Esophagus mucosa (tissue), 1 donor: ENCODE data around the gene ZNF521. TPM values are rescaled to one million over a fixed set of nuclear protein-coding genes. Genes with fewer than 3 reads are reported as not detected.
"Not testable (repeated sequence)": the region's sequence is repeated elsewhere in the genome, so short reads cannot be mapped to it uniquely, and the experiment has no call there.

ENCODE experiments used
- ATAC-seq: fragments of 200-7000 bp; cut with Tn5 transposase; one replicate; pipeline ENCODE4 v1.9.1; 2020
- total RNA-seq: library from RNA; stranded (reverse); gene quantifications from one replicate; pipeline ENCODE4 v1.2.4, GENCODE V29; 2023
- donor health status: DM: yes; HTN: yes; CAD: no.

The ZNF521 gene
- total RNA-seq, 1 donor from 2014 or later: 3.3 TPM

GRCh38 chr18:25288340-25288938 is 63.5 kb downstream of the ZNF521 start:
- ATAC-seq: no peak

DNA sequence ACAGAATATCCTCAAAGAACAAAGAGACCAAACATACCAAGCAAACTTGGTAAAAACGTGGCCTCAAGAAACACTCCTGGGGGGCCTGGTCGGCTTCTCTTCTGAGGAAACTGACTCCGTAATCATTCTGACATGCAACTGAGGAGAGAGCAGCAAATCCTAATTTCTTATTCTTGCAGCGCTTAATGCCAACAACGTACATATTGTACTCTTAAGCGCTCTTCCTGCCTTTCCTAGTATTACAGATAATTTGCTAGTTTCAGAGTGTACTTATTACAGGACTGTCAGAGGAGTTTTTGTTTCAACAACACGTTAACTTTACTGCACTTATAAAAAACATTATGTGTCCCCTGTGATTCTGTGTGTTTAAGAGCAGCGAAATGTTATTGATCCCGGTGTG is 64.9 kb downstream of the ZNF521 start:
- no peak for ATAC-seq

- ATAC-seq: no peak
Measured at GRCh38 chr18:25284861-25285550, 67.0 kb downstream of the ZNF521 start.

- ATAC-seq: no peak
Measured at GRCh38 chr18:25284281-25284680, 67.7 kb downstream of the ZNF521 start.

GRCh38 chr18:25283781-25284180 is 68.2 kb downstream of the ZNF521 start:
- no peak for ATAC-seq

GRCh38 chr18:25282896-25283703 is 68.9 kb downstream of the ZNF521 start:
- no peak for ATAC-seq

DNA sequence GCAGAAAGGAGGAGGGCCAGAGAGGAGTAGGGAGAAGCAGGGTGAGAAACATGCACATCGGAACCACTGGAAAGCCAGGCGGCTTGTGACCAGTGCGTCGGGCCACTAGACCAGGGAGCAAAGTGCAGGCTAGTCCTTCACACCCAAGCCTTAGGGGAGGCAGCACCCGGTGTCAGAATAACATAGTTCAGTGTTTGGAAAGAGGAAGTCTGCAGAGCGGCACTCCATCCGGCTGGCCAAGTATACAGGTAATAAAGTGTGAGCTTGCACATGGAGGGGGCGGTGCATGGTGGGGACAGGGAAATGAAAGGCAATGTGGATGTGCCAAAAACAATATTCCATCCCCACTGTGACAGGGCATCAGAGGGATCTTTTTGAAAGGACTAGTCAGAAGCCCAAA is 69.7 kb downstream of the ZNF521 start:
- peak; percentile 26 for ATAC-seq

DNA sequence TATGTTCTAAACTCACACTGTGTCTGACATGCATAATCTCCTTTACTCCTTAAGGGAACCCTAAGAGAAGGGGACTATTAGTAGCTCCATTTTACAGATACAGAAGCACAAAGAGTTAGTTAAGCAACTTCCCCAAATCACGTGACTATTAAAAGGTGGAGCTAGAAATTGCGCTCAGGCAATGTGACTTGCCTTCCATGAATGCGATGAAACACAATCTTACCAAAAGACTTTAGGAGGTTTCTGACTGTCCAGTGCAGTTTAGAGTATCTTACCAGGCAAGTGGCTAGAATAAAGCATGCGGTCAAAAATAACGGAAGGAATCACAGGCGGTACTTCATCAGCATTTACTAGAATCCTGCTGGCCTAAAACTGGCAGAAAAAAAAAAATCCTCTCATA is 70.4 kb downstream of the ZNF521 start:
- ATAC-seq: no peak

GRCh38 chr18:25279961-25280360 is 72.0 kb downstream of the ZNF521 start:
- no peak for ATAC-seq

GRCh38 chr18:25279556-25279955 is 72.4 kb downstream of the ZNF521 start:
- ATAC-seq: no peak

DNA sequence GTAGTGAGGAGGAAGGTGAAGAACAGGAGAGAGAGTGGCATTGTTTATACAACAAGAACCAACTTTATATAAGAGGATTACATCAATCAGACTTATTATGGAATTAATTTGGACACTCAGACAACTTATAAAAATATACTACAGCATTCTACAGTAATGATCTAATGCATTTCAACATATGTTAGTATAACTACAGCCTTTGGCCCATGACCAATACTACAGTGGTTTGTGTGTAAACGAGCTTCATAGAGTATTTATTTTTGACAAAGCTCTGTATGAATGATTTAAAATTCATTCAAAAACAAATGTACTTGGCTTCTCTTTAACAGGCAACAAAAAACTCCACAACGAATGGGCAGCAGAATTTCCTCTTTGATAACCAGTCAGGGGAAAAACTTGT is 72.8 kb downstream of the ZNF521 start:
- no peak for ATAC-seq

- ATAC-seq: no peak
Measured at GRCh38 chr18:25278394-25278793, 73.6 kb downstream of the ZNF521 start.

DNA sequence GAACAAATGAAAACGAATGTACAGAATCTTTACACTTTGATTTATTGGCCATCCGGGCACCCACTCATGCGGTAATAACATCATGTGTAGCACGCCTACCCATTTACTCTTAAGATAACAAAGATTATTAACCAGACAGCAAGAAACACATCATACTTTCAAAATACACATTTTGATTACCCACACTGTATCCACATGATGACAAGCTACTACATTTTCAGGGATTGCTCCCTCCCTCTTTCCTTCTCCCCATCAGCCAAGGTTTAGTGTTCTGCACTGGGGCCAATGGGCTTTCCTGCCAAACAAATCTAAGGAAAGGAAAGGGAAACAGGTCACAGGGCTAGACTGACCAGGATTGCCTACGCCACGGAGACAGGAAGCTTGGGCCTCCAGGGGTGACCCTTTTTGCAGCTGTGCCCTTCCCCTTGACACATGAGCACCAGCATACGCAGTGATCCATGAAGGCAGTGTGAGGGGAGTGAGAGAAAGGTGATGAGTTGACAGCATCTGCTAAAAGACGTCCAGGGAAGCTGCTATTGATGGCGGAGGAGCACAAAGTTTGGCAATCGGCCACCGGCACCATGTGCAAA is 76.5 kb downstream of the ZNF521 start:
- no peak for ATAC-seq

- ATAC-seq: no peak
Measured at GRCh38 chr18:25274926-25275325, 77.0 kb downstream of the ZNF521 start.

- not testable (repeated sequence) for ATAC-seq
Measured at GRCh38 chr18:25266931-25267527, 84.9 kb downstream of the ZNF521 start.

DNA sequence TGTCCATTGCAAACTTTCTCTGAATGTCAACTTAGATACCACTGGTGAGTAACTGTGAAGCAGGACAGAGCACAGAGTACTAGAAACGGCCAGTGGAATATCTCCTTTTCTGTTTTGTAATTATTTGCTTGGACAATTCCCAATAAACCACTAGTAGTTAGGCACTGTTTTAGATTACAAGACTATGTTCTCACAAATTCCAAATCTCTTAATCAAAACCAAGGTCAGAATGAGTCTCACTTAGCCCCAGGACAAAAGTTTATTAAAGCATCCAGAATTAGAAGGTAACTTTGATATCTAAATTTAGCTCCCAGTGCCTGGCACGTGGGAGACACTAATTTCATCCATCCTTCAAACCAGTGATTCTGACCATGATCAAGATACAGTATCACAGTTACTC is 89.0 kb downstream of the ZNF521 start:
- ATAC-seq: no peak

DNA sequence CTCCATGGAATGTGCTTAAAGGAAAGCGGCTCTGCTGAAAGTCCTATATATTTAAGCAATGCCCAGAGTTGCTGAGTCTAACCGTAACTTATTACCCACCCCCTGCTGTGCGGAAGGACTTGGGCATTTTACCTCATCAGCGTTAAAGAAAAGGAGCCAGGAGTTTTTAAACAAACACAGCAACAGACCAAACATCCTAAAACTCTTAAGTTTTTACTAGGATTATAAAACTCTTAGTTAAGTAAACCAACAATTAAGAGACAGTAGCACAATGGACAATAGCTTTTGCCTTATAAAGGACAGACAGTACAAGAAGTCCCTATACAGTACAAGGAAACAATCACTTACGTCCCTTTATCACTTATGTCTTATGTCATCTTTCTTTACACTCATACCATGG is 90.2 kb downstream of the ZNF521 start:
- no peak for ATAC-seq

- no peak for ATAC-seq
Measured at GRCh38 chr18:25256439-25256838, 95.5 kb downstream of the ZNF521 start.

GRCh38 chr18:25253779-25254178 is 98.2 kb downstream of the ZNF521 start:
- ATAC-seq: no peak

DNA sequence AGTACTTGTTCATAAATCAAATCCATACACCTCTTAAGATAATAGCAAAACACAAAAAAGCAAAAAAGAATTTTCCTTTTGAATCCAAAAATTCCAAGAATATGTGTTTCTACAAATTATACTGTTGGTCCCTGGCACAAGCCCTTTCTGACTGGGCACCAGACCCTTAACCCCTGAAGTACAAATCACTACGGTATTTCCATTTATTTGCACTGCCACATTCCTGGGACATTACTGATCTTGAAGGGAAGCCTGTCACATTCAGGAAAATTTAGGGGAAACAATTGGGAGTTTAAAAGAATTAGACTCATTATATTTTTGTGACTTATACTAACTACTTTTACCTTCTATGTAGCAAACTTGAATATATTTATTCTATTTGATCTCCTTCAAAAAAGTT is 98.8 kb downstream of the ZNF521 start:
- ATAC-seq: no peak

- no peak for ATAC-seq
Measured at GRCh38 chr18:25251068-25251467, 100.9 kb downstream of the ZNF521 start.

DNA sequence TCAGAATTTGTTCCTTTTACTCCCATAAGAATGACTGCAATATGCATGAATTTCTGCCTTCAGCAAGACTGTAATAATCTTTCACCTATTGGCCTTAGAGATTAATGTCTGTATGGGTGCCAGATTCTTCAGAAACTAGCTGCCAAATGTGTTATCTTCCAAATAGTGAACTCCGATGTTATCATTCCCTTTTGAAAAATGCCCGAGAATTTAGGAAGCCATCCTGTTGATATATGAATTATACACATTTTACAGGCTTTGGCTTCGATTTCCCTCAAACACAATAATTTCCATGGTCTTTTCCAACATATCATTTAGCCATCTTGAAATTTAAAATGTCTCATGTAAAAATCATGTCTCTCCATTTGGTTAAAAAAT is 101.5 kb downstream of the ZNF521 start:
- no peak for ATAC-seq

DNA sequence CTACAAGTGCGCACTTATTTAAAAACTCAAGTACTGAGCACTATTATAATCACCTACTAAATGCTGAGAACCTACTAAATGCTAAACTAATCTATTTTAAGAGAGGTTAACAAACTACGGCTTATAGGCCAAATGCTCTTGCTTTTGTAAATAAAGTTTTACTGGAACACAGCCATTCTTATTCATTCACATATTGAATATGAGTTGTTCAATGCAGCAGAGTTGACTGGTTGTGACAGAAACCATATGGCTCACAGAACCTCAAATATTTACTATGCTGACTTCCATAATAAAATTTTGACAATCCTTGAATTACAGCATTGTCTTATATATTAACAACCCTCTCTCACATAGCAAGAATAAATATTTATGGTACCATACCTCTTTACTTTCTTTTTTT is 103.2 kb downstream of the ZNF521 start:
- no peak for ATAC-seq
